Ovary (tissue), 3 donors: ENCODE measurements around the gene TMEM94.

Source experiments
- POLR2A ChIP-seq: fragments of 450-650 bp; IDR thresholded peaks from one replicate; pipeline ENCODE4 v1.6.1; 2017; ENCODE audit warnings: antibody characterized with exemption, mild to moderate bottlenecking, moderate library complexity
- TF ChIP-seq, protein P1 (sequence below), 3 donors: fragments of 450-650 bp in 2 of 3; fragments of 200-600 bp in 1 of 3; IDR thresholded peaks; one replicate each; pipeline versions ENCODE4 v1.5.1 to v1.8.0; 2016 to 2022; ENCODE audit warnings: antibody characterized with exemption in 3 of 3, mild to moderate bottlenecking in 1 of 3
- donor health status: DM: no; HTN: no; CAD: no.

DNA sequence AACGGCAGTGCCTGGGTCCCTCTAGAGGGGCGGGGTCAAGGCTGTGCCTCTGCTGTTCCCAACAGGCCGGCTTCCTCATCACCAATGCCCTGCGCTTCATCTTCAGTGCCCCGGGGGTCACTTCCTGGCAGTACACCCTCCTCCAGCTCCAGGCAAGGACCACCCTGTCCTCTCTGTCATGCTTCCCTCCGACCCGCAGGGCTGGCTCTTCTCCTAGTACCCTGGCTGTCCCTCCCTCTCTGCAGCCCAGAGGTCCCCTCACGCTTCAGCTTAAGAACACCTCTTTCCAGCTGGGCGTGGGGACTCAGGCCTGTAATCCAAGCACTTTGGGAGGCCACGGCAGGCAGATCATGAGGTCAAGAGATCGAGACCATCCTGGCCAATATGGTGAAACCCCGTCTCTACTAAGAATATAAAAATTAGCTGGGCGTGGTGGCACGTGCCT is 33.1 kb downstream of the TMEM94 start:
- TF ChIP-seq POLR2A = no peak
- TF ChIP-seq, protein P1, sequence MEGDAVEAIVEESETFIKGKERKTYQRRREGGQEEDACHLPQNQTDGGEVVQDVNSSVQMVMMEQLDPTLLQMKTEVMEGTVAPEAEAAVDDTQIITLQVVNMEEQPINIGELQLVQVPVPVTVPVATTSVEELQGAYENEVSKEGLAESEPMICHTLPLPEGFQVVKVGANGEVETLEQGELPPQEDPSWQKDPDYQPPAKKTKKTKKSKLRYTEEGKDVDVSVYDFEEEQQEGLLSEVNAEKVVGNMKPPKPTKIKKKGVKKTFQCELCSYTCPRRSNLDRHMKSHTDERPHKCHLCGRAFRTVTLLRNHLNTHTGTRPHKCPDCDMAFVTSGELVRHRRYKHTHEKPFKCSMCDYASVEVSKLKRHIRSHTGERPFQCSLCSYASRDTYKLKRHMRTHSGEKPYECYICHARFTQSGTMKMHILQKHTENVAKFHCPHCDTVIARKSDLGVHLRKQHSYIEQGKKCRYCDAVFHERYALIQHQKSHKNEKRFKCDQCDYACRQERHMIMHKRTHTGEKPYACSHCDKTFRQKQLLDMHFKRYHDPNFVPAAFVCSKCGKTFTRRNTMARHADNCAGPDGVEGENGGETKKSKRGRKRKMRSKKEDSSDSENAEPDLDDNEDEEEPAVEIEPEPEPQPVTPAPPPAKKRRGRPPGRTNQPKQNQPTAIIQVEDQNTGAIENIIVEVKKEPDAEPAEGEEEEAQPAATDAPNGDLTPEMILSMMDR (IDR thresholded peaks at IDR 0.05) = no peak
